NCI-H774 (cell line): Measurements from ENCODE around the gene ANAPC15.

Source experiments
- DNase-seq: peaks from one replicate; lab custom pipeline; 2025; lab: John Stamatoyannopoulos, UW

The ANAPC15 gene

GRCh38 chr11:72084965-72085364 lies 27.5 kb downstream of the ANAPC15 start:
- DNase-seq = no peak

GRCh38 chr11:72084076-72084475 lies 28.4 kb downstream of the ANAPC15 start:
- no peak for DNase-seq

- DNase-seq = no peak
These were observed 29.1 kb downstream of the ANAPC15 start for GRCh38 chr11:72083414-72083813.

GRCh38 chr11:72081821-72082453 lies 30.6 kb downstream of the ANAPC15 start:
- no peak for DNase-seq

GRCh38 chr11:72081184-72081644 lies 31.3 kb downstream of the ANAPC15 start:
- DNase-seq = no peak

GRCh38 chr11:72080326-72081183 lies 31.9 kb downstream of the ANAPC15 start, which contains the start of the genes LRRC51 and NUMA1:
LRRC51 (plus strand) TSS chr11:72080850; CDS start chr11:72089084, 8,234 bp downstream.
NUMA1 (minus strand) TSS chr11:72080542; CDS start chr11:72035943, 44,599 bp downstream.
- DNase-seq = peak; percentile 100

- no peak for DNase-seq
These were observed 32.6 kb downstream of the ANAPC15 start for GRCh38 chr11:72079819-72080325.

- DNase-seq = no peak
These were observed 34.0 kb downstream of the ANAPC15 start for GRCh38 chr11:72078477-72078876.

GRCh38 chr11:72075756-72076155 lies 36.7 kb downstream of the ANAPC15 start:
- no peak for DNase-seq

GRCh38 chr11:72075109-72075508 lies 37.4 kb downstream of the ANAPC15 start:
- DNase-seq = no peak

- no peak for DNase-seq
These were observed 40.1 kb downstream of the ANAPC15 start for GRCh38 chr11:72072348-72072747.

- no peak for DNase-seq
These were observed 42.0 kb downstream of the ANAPC15 start for GRCh38 chr11:72070491-72070890.

- DNase-seq = no peak
These were observed 42.7 kb downstream of the ANAPC15 start for GRCh38 chr11:72069787-72070251.

GRCh38 chr11:72069200-72069599 lies 43.3 kb downstream of the ANAPC15 start:
- no peak for DNase-seq

- DNase-seq = no peak
These were observed 44.8 kb downstream of the ANAPC15 start for GRCh38 chr11:72067676-72068075.

- DNase-seq = no peak
These were observed 45.2 kb downstream of the ANAPC15 start for GRCh38 chr11:72067266-72067665.

- no peak for DNase-seq
These were observed 45.6 kb downstream of the ANAPC15 start for GRCh38 chr11:72066855-72067254.

- no peak for DNase-seq
These were observed 50.6 kb downstream of the ANAPC15 start for GRCh38 chr11:72061739-72062396.
